ENCODE measurements around the gene FAM210A.

- no peak for TF ChIP-seq CTCF (conservative IDR thresholded peaks at IDR 0.05; ENCODE audit: low read depth in 2 of 2)
- no peak for TF ChIP-seq NANOG (IDR thresholded peaks at IDR 0.05; ENCODE audit: borderline replicate concordance)
- TF ChIP-seq POLR2AphosphoS5 (IDR thresholded peaks at IDR 0.05; ENCODE audit: low read depth) = no peak
Measured at GRCh38 chr18:13756671-13757070, 30.3 kb upstream of the FAM210A start.

Data from GM23338 (cell line).